Measurements from ENCODE around the gene MC1R. TPM values are rescaled to one million over a fixed set of nuclear protein-coding genes. Genes with fewer than 3 reads are reported as not detected.

MC1R gene
- total and polyA plus RNA-seq, 2 of the 4 experiments (the other 2 are of a cell fraction), result 3.8 to 9.5 TPM

- dilution Hi-C loops (cut with HindIII; ENCODE audit: low sequenced_read_pairs, unreplicated experiment), result no loop called here
- no peak overlapping the region for H3K4me2 ChIP-seq (ENCODE audit: low read depth, low read length)
- H2BK5ac ChIP-seq (ENCODE audit: low read depth, low read length, poor library complexity, severe bottlenecking), result no peak overlapping the region
- H3K9me3 ChIP-seq (ENCODE audit: control insufficient read depth, insufficient read depth, low read length), result no peaks in the 10 kb centered on the region
- ChIA-PET CTCF (no interaction called here), POLR2A (ENCODE audit: unreplicated experiment) (no interaction called here)
- H2AK5ac ChIP-seq (ENCODE audit: low read depth, low read length), result no peak overlapping the region
- no peak for DNase-seq
- peaks cover 6% of the 10 kb centered on the region; the same call in 1 of the 2 replicates for H3K4me1 ChIP-seq (ENCODE audit: control insufficient read depth, insufficient read depth, low read length)
- no peak overlapping the region for H4K91ac ChIP-seq (ENCODE audit: insufficient read depth, low read depth, low read length)
- no peak overlapping the region for H2BK120ac ChIP-seq (ENCODE audit: low read depth, low read length)
- no peak overlapping the region for H2BK20ac ChIP-seq (ENCODE audit: low read depth, low read length)
- TF ChIP-seq CEBPB (IDR thresholded peaks at IDR 0.05; ENCODE audit: low read depth, low read length) (no peak), CHD1 (IDR thresholded peaks at IDR 0.05; ENCODE audit: low read depth, low read length) (no peak), ELK1 (IDR thresholded peaks at IDR 0.05; ENCODE audit: borderline replicate concordance, low read depth, low read length) (no peak), MXI1 (IDR thresholded peaks at IDR 0.05; ENCODE audit: borderline replicate concordance, low read depth, low read length) (no peak), CTCF (conservative IDR thresholded peaks at IDR 0.05; ENCODE audit: low read depth, low read length) (no peak), NFE2L2 (IDR thresholded peaks at IDR 0.05; ENCODE audit: low read depth, low read length) (no peak), SMC3 (IDR thresholded peaks at IDR 0.05; ENCODE audit: low read depth, low read length) (no peak), MAZ (IDR thresholded peaks at IDR 0.05; ENCODE audit: borderline replicate concordance, low read depth, low read length) (no peak), BHLHE40 (IDR thresholded peaks at IDR 0.05; ENCODE audit: low read depth, low read length) (no peak)
- TF ChIP-seq, protein P1, sequence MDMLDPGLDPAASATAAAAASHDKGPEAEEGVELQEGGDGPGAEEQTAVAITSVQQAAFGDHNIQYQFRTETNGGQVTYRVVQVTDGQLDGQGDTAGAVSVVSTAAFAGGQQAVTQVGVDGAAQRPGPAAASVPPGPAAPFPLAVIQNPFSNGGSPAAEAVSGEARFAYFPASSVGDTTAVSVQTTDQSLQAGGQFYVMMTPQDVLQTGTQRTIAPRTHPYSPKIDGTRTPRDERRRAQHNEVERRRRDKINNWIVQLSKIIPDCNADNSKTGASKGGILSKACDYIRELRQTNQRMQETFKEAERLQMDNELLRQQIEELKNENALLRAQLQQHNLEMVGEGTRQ (IDR thresholded peaks at IDR 0.05; ENCODE audit: low read depth, low read length), result no peak
- in situ Hi-C loops (cut with MboI; ENCODE audit: low sequenced_read_pairs), result no loop called here
- H3K4me3 ChIP-seq (ENCODE audit: insufficient read depth, low read depth, low read length), result no peak overlapping the region
- H3K36me3 ChIP-seq (ENCODE audit: control insufficient read depth, insufficient read depth, low read length), result no peaks in the 10 kb centered on the region
- no peak overlapping the region for H3K27ac ChIP-seq (ENCODE audit: insufficient read depth, low read length)
- BruUV-seq (replicated peaks), result no TSS peak
- H3K56ac ChIP-seq (ENCODE audit: extremely low read depth, insufficient read depth, low read length), result no peak overlapping the region
- intact Hi-C loops (cut with micrococcal nuclease), result no loop called here
- no peak for ATAC-seq (ENCODE audit: low read depth)
- peaks cover 10 to 16% of the 10 kb centered on the region in 2 experiments for H3K79me1 ChIP-seq (ENCODE audit: low read depth in 1 of 2, low read length in 2 of 2)
- H4K5ac ChIP-seq (ENCODE audit: low read depth, low read length), result no peak overlapping the region
- WGBS, 2 experiments (ENCODE audit: extremely low coverage in 2 of 2, insufficient read length in 1 of 2), result no CpG with 5 or more reads among the region's 7 CpGs
- H3K9me1 ChIP-seq (ENCODE audit: insufficient read depth, low read length), result no peaks in the 10 kb centered on the region
- no peak overlapping the region for H4K8ac ChIP-seq (ENCODE audit: low read depth in 2 of 2, low read length in 2 of 2)
- H2AFZ ChIP-seq (replicated peaks; ENCODE audit: low read length, poor library complexity), result no peak overlapping the region
- H3K4ac ChIP-seq (ENCODE audit: low read depth, low read length), result no peak overlapping the region
- H2BK15ac ChIP-seq (ENCODE audit: low read depth, low read length), result no peak overlapping the region
- no peak overlapping the region for H3K9ac ChIP-seq (ENCODE audit: low read depth, low read length)
- H2AK9ac ChIP-seq (replicated peaks; ENCODE audit: low read depth, low read length, poor library complexity), result no peak overlapping the region
- H3K27me3 ChIP-seq (ENCODE audit: control insufficient read depth, insufficient read depth, low read length), result no peaks in the 10 kb centered on the region
- no peaks in the 10 kb centered on the region; the same call in 1 of the 2 replicates for H4K20me1 ChIP-seq (ENCODE audit: insufficient read depth, low read length)
- no peak overlapping the region for H3K14ac ChIP-seq (replicated peaks; ENCODE audit: low read depth, low read length)
- no peak overlapping the region for H3K23ac ChIP-seq (ENCODE audit: low read depth, low read length)
- no peak overlapping the region for H3K18ac ChIP-seq (ENCODE audit: low read depth, low read length)
Measured at GRCh38 chr16:89945654-89946053, 27.0 kb downstream of the MC1R start.

Data from IMR-90 (cell line).